KOPT-K1 (cell line): Measurements from ENCODE around the gene CPSF4L.
"Not testable (repeated sequence)": the region's sequence is repeated elsewhere in the genome, so short reads cannot be mapped to it uniquely, and the experiment has no call there.

Experiments
- H3K27ac ChIP-seq: fragments of 200-600 bp; sonication (generic); 2 replicates; pipeline ENCODE4 v1.5.1; 2016; ENCODE audit warnings: antibody characterized with exemption, mild to moderate bottlenecking, low read depth, low read length; ENCODE audit not compliant: poor library complexity, severe bottlenecking
- H3K36me3 ChIP-seq: fragments of 200-600 bp; sonication (generic); 2 replicates; pipeline ENCODE4 v1.5.1; 2017; ENCODE audit warnings: antibody characterized with exemption, mild to moderate bottlenecking, low read length, moderate library complexity; ENCODE audit not compliant: insufficient read depth
- H3K9me3 ChIP-seq: fragments of 200-600 bp; sonication (generic); 2 replicates; pipeline ENCODE4 v1.5.1; 2017; ENCODE audit warnings: antibody characterized with exemption, low read length, mild to moderate bottlenecking; ENCODE audit not compliant: insufficient read depth, poor library complexity, severe bottlenecking

CPSF4L gene, protein sequence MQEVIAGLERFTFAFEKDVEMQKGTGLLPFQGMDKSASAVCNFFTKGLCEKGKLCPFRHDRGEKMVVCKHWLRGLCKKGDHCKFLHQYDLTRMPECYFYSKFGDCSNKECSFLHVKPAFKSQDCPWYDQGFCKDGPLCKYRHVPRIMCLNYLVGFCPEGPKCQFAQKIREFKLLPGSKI

DNA sequence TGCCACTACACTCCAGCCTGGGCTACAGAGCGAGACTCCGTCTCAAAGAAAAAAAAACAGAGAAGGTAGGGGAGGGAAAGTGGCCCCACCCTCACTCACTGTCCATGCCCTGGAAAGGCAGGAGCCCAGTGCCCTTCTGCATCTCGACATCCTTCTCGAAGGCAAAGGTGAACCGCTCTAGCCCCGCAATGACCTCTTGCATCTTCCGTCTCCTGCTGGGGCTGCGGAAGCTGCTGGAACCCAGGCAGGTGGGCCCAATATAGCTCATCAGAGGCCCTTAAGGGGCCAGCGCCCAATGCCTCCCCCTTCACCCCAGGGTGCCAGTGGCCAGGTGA is at the start of gene CPSF4L:
Gene CPSF4L (minus strand): TSS at position 264 of the 335 bp plus-strand sequence. CDS start 62 bp downstream, at position 202.
- Histone ChIP-seq H3K9me3 (no peaks in the 10 kb centered on the region), H3K27ac (no peak within 1 kb of the TSS)

DNA sequence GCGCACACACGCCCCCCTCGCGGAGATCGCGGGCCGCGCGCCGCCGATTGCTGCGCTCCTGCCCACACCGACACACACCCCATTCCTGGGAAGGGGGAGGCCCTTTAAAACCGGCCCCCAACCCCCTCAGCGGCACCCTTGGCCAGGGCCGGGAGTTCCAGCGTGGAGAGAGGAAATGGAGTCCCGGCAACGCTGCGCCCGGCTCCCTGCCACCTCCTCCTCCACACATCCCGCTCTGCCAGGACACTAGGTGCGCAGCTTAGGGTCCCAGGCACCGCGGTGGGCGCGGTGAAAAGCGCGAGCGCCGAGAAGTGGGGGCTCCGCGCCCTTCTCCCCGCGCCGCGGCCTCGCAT is 49.7 kb upstream of the CPSF4L start:
- H3K36me3 ChIP-seq: no peaks in the 10 kb centered on the region
- no peaks in the 10 kb centered on the region for H3K9me3 ChIP-seq
- no peak overlapping the region for H3K27ac ChIP-seq

More for the DNA sequence above, at the start of gene CPSF4L:
- H3K36me3 ChIP-seq: no peaks in the 10 kb centered on the region

DNA sequence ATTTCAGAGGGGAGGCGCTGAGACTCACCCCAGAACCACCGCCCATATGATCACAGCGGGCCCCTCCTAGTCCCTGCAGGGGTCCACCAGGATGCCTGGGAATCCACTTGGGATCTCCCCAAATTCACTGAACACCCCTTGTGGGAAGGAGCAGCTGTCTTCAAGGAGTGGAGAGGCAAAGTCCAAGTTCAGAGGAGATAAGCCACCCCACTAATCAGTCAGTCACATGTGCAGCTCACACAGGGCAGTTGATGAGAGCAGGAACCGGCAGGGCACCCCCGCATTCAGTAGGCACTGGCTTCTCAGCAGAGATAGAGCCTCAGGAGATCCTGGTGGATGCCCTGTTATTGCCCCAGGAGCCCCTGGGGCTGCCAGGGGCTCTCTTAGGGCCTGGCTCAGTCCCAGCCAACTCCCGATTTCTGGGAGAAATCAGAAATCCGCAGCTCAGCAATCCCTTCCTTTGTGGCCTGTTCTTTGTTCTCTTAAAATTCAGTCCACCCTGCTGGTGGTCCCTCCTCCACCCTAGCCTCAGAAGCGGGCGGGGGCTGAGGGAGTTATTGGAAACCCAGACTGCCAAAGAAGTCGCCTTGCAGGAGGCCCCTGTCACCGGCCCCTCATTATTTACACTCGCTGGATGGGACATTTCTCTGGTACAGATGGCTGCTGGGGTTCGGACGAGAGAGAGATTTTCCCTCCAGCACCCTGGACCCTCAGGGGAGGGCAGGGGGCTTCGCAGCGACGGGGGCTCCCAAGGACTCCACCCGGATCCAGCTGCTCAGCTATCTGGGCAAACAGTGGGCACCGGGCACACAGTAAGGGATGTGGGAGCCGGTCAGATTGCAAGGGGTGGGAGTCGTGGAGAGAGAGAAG is 48.3 kb upstream of the CPSF4L start:
- H3K27ac ChIP-seq: no peak overlapping the region
- no peaks in the 10 kb centered on the region for H3K9me3 ChIP-seq
- H3K36me3 ChIP-seq: no peaks in the 10 kb centered on the region

DNA sequence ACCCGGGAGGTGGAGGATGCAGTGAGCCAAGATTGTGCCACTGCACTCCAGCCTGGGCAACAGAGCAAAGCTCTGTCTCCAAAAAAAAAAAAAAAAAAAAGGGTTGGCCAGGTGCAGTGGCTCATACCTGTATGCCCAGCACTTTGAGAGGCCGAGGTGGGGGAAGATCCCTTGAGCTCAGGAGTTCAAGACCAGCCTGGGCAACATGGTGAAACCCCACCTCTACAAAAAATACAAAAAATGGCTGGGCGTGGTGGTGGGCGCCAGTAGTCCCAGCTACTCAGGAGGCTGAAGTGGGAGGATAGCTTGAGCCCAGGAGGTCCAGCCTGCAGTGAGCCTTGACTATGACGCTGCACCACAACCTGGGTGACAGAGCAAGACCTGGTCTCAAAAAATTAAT is 47.3 kb upstream of the CPSF4L start:
- not testable (repeated sequence) for H3K27ac ChIP-seq, H3K36me3 ChIP-seq, H3K9me3 ChIP-seq

DNA sequence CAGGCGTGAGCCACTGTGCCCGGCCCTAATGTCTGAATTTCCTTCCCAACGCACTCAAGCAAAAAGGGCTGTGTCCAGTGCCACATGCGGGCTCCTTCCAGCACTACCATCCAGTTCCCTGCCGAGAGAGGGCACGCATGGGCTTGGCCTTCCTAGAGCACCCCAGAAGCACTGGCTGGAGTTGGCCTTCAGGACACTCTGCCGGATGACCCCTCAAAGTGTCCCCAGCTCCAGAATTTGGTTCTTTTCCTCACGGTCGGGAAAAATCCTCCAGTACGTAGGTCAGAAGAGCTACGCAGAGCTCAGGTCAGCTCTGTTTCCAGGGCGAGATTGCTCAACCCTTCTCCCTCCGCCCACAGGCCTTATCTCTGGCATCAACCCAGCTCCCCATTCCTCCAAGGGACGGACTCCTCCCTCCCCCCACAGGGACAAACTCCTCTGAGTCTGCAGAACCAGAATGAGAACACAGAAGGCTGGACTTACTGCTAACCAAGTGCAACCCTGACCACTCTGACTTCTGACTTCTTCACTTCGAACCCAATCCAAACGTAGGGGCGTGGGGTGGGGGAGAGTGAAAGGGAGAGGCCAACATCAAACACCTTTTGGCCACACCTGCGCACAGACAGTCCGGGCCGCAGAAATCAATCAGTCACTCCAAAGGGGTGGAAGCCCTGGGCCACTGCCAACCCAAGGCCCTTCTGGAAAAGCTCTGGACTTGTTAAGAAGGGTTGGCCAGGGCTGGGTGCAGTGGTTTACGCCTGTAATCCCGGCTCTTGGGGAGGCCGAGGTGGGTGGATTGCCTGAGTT is 46.5 kb upstream of the CPSF4L start:
- Histone ChIP-seq H3K27ac (no peak overlapping the region), H3K36me3 (no peaks in the 10 kb centered on the region), H3K9me3 (no peaks in the 10 kb centered on the region)

DNA sequence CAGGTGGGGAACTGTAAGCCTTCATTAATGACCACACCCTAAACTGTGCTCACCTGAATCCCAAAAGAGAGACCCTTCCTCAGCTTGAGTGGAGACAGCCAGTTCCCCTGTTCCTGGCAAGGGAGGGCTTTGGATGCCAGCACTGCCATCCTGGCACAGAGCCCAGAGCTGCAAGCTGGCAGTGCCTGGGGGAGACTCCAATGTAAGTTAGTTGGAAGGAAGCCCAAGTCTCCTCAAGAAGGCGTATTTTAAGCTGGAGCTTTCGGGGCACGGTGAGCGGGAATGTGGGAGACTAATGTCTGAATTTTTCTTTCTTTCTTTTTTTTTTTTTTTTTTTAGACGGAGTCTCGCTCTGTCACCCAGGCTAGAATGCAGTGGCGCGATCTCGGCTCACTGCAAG is 45.5 kb upstream of the CPSF4L start:
- Histone ChIP-seq H3K27ac (no peak overlapping the region), H3K36me3 (no peaks in the 10 kb centered on the region), H3K9me3 (no peaks in the 10 kb centered on the region)

DNA sequence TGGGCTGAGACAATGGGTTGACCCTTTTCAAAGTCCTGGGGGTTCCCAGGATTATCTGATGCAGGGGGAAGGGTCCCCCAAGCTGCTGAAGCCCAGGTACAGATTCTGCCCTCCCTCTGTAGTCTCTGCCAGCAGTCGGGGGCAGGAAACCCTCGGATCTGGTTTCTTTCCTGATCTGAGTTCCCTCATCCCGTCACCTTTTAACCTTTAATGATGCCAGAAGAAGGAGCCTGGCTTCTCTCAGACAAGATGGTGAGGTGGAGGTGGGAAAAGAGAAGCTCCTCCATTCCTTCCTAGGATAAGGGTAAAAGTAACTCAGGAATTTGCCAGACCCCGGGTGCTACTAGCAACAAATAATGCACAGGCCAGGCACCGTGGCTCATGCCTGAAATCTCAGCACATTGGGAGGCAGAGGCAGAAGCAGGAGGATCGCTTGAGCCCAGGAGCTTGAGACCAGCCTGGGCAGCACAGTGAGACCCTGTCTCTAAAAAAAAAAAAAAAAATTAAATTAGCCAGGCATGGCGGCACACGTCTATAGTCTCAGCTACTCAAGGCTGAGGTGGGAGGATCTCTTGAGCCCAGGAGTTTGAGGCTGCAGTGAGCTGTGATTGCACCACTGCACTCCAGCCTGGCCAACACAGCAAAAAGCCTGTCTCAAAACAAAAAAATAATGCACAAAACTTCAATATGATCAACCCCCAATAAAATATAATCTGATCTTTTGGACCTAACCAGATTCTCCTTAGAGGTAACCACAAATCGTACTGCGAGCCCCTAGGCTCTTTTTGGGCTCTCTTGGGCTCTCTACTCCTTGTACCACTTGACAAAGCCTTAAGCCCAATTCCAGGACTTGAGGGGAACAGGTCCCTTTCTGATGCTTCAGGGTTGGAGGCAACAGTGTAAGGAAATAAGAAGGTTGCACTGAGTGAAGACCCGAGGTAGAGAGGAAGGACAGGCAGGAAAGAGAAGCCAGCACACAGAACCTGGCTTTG is 44.5 kb upstream of the CPSF4L start:
- Histone ChIP-seq H3K9me3 (no peaks in the 10 kb centered on the region), H3K27ac (no peak overlapping the region), H3K36me3 (no peaks in the 10 kb centered on the region)

DNA sequence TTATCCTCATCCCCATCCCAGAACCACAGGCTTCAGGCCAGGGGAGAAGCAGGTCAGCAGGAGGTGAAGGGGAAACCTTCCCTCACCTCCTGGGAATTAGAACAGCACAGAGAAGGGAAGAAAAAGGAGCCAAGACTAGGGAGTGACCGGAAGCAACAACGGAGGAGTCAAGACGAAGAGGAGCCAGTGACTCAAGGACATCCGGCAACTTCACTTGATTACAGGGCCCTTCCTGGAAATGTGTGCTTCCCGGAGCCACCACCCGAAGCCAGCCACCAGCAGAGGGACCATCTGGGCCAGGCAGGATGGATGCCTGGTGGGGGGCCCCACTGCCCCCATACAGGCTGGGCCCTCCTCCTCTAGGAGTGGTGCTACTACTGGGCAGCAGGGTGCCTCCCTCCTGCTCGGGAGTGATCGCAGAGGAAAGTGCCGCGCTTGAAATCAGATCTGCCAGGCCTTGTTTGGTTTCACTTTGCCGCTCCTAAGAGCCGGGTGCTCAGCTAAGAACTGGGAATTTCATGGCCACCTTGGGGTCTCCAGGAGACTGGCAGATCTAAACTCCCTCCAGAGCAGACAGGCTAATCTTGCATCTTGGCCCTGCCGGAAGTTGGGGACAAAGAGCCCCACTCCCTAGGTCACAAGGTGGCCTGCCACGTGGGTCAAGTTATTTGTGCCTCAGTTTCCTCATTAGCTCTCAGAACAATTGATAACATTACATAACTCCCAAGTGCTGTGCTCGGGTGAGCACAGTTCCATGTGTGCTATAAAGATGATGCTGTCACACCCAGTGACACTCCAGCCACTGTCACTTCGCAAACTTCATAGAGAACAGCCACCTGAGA is 43.5 kb upstream of the CPSF4L start:
- no peaks in the 10 kb centered on the region for H3K36me3 ChIP-seq
- no peaks in the 10 kb centered on the region for H3K9me3 ChIP-seq
- H3K27ac ChIP-seq: no peak overlapping the region

DNA sequence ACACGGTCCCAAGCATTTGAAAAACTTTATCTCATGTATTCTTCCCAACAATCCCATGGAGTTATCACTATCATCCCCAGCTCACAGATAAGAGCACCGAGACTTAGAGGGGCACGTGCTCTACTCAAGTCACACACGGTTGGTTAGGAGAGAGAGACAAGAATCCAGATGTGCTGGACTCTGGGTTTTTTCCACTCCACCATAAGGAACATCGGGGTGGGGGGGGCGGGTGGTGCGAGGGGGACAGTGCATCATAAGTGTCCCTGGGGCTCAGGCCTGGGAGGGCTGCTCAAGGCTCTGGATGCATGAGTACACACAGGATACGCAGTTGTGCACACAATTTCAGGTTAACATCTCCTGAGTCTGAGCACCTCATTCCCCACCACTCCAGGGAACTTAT is 42.8 kb upstream of the CPSF4L start:
- Histone ChIP-seq H3K27ac (no peak overlapping the region), H3K9me3 (no peaks in the 10 kb centered on the region), H3K36me3 (no peaks in the 10 kb centered on the region)

DNA sequence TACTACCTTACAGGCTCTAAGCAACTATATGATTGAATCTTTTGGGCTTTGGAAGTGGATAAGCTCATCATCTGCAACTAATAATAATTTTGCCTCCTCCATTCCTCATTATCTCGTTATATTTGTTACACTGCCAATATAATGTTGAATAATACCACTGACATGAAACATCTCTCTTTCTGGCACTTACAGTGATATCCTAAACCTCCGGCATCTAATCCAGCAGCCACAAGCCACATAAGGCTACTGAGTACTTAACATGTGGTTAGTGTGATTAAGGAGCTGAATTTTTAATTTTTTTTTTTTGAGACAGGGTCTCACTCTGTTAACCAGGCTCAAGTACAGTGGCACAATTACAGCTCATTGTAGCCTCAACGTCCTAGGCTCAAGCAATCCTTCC is 40.5 kb upstream of the CPSF4L start:
- H3K9me3 ChIP-seq: no peaks in the 10 kb centered on the region
- H3K36me3 ChIP-seq: no peaks in the 10 kb centered on the region
- no peak overlapping the region for H3K27ac ChIP-seq

DNA sequence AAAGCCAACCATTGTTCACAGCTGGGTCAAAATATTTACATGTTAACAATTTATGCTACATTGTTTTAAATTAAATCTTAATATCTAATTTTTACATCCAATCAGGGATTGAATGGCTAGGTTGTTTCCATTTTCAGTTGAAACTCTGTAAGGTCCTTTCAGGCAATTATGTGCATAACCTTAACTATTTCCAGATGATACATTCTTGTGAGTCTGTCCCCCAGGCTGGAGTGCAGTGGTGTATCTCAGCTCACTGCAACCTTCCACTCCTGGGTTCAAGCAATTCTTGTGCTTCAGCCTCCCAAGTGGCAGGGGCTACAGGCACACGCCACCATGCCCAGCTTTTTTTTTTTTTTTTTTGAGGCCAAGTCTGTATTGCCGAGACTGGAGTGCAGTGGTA is 39.7 kb upstream of the CPSF4L start:
- Histone ChIP-seq H3K9me3 (no peaks in the 10 kb centered on the region), H3K27ac (no peak overlapping the region), H3K36me3 (no peaks in the 10 kb centered on the region)

DNA sequence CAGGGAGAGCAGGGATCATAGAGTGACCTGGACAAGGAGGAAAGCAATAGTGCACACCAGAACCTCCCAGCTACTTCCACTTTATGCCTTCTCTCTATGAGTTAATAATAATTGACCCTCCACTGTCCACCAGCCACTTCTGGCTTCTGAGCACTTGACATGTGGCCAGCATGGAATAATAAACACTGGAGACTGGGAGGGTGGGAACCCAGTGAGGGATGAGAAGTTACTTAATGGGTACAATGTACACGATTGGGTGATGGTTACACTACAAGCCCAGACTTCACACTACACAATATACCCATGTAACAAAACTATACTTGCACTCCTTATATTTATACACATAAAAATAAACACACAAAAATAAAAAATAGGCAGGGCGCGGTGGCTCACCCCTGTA is 38.7 kb upstream of the CPSF4L start:
- Histone ChIP-seq H3K27ac (no peak overlapping the region), H3K9me3 (no peaks in the 10 kb centered on the region)

DNA sequence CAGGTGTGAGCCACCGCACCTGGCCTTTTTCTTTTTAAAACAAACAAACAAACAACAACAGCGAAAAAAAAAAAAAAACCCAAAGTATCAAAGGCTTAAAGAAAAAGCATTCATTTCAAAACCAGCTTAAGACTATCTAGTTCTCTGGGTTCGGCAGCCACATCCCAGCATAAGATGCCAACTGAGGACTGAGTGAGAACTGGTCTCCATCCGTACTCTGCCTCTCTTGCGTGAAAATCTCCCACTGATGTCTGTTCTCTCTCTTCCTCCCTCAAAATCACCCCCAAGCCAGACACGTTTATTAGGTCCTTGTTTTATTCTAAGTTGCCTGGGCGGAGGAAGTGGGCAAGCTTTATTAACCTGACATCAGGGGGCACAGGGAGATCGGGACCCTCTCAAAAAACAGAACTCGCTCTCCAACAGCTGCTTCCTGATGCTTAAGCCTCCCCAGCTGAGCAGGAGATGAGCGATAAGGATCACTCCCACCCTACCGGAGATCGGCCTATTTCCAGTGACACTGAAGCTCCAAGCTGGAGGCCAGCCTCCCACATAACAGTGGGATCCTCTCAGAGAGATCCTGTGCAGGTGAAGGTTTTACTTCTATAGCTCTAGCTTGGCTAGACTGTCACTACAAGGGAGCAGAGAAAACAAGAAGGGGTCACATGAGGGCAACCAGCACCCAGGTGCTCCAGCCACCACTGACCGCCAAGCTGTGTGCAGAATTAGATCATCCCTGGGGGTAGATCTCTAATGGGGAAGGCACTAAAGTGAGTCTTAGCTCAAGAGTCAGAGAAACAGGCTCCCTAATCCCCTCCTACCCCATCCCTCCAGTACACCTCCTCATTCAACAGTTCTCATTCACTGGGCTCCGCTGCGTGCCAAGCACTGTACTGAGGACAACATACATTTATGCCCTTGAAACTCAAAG is 36.5 kb upstream of the CPSF4L start:
- Histone ChIP-seq H3K36me3 (no peaks in the 10 kb centered on the region), H3K9me3 (no peaks in the 10 kb centered on the region), H3K27ac (no peak overlapping the region)

More for the DNA sequence above, 38.7 kb upstream of the CPSF4L start:
- no peaks in the 10 kb centered on the region for H3K36me3 ChIP-seq
